GM18951 (cell line): ENCODE results near the gene KNOP1.
"Not testable (repeated sequence)": the region's sequence is repeated elsewhere in the genome, so short reads cannot be mapped to it uniquely, and the experiment has no call there.

Experiments
- POLR2A ChIP-seq: IDR thresholded peaks from 4 replicates; pipeline ENCODE4 v1.6.1; 2011; ENCODE audit warnings: mild to moderate bottlenecking; ENCODE audit not compliant: insufficient read length, insufficient read depth; ENCODE audit errors: extremely low read depth
- in situ Hi-C: fragments of 300-500 bp; cut with MboI; formaldehyde crosslinking; loops from one replicate; pipeline ENCODE4 v1.12.0; 2022; ENCODE audit warnings: low sequenced_read_pairs, mixed read lengths, inconsistent platforms; ENCODE audit not compliant: unreplicated experiment

KNOP1 gene

DNA sequence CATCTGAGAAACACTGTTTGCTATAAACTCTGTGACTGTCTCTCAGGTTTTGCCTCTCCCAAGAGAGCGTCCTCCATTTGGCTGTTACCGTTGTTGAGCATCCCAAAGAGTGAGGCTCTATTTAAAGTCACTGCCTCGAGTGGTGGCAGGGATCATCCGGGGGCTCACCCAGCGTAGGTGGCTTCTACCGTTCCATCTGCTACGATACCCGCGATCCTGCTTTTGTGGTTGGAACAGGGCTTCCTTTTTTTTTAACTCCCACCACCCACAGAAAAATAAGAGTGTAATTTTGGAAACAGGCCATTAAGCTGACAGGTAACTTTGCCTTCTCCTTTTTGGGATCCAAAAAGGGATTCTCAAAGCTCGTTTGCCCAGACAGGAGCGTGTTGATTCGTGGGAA, 36.4 kb downstream of the KNOP1 start:
- TF ChIP-seq POLR2A = no peak
- in situ Hi-C loops = no loop called here

DNA sequence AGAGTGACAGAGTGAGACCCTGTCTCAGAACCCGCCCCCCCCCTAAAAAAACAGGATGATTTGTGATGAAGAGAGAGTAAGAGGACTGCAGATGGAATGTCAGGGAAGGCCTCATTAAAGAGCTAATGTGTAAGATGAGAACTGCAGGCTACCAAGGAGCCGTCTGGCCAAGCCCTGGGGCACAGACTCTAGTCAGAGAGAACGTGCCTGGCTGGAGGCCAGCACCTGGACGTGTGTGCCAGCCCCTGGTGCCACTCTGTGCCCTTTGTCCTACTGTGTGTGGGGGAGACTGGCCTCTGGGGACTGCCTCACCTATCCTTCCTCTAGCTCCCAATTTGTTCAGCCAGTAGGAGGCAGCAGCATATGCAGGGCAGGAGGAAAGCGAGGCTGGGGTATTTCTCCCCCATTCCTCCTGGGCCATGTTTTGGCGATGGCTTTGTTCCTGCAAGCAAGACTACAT, 37.1 kb downstream of the KNOP1 start:
- in situ Hi-C loops = no loop called here
- no peak for TF ChIP-seq POLR2A

DNA sequence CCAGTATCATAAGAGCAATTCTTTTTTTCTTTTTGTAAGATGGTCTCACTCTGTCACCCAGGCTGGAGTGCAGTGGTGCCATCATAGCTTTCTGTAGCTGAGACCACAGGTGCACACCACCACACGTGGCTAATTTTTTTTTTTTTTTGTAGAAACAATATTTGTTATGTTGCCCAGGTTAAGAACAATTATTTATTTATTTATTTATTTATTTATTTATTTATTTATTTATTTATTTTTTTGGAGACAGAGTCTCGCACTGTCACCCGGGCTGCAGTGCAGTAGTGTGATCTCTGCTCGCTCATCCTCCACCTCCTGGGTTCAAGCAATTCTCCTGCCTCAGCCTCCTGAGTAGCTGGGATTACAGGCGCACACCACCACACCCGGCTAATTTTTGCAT, 38.7 kb downstream of the KNOP1 start:
- in situ Hi-C loops = not testable (repeated sequence)

DNA sequence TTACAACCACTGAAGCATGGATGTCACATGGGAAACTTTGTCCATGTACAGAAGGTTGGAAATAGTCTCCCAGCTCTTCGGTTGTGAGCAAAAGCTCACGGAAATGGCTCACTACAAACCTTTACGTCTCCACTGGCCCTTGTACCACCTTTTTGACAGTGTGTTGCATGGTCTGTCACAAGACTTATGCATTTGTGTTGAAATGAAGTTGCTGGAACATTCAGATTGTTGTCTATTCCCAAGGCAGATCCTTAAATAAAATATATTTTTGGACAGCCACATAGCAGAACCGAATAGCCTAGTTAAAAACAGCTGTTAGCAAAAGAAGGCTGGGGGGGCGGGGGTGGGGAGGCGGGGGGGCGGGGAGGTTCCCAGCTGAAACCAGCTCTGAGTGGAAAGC, 39.2 kb downstream of the KNOP1 start:
- in situ Hi-C loops = no loop called here
- TF ChIP-seq POLR2A = no peak

DNA sequence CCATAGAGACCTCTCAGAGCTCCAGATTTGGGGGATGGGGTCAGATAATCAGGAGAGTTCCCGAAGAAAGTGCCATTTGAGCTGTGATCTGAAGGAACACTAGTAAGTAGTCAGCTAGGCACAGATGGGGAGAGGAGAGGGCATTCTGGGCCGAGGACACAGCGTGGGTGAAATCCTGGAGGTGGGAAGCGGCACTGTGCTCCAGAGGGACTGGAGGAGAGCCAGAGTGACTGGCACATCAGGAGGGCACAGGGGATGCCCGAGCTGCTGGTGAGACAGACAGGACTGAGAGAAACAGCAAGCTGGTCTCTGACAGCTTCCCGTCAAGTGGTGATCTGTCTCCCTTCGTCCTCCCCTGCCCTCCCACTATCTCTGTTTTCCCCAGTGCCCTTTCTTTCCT, 40.6 kb downstream of the KNOP1 start:
- TF ChIP-seq POLR2A = no peak
- in situ Hi-C loops = no loop called here

DNA sequence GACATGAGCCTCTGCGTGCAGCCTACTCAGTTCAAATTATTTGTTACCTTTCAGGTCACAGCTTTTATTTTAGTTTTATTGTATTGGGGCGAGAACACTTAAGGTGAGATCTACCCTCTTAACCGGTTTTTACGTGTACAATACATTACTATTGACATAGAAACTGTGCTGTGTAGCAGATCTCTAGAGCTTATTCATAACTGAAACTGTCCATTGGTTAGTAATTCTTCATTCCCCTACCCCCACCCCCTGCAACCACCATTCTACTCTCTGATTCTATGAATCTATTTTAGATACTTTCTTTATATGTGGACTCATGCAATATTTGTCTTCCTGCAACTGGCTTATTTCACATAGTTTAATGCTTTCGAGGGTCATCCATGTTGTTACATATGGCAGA, 43.5 kb downstream of the KNOP1 start:
- TF ChIP-seq POLR2A = no peak
- in situ Hi-C loops = no loop called here

DNA sequence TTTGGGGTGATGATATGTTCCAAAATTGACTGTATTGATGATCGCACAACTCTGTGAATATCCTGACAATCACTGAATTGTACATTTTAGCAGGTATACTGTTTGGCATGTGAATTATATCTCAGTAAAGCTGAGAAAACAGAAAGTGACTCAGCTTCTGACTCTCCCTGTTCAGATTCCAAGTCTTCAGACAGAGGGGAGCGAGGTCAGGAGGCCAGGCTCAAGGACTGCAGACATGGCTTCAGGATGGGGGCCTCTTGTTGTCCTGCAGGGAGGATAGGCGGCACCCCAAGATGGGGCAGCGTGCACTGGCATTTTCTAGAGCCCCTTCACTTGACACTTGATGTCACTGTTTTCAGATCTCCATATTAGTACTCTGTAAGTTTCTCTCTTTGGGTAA, 45.6 kb downstream of the KNOP1 start:
- TF ChIP-seq POLR2A = no peak
- in situ Hi-C loops = no loop called here

DNA sequence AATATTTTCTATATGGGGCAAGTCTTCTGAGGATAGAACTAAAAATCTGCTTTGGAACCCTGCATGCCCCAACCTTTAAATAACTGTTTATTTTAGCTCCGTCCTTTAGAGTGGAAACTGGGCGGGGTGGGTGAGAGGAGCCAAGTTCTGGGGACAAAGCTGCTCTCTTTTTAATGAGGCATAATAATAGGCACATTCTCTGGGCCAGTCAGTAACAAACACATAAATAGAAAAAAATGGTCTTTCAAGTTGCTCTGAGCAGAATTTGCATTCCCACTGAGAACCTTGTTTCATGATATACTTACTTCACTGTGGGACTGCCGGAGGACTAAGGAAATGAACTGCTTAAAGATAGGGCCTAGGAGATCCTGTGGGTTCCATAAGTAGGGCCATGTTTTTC, 51.5 kb downstream of the KNOP1 start:
- in situ Hi-C loops = no loop called here
- no peak for TF ChIP-seq POLR2A

DNA sequence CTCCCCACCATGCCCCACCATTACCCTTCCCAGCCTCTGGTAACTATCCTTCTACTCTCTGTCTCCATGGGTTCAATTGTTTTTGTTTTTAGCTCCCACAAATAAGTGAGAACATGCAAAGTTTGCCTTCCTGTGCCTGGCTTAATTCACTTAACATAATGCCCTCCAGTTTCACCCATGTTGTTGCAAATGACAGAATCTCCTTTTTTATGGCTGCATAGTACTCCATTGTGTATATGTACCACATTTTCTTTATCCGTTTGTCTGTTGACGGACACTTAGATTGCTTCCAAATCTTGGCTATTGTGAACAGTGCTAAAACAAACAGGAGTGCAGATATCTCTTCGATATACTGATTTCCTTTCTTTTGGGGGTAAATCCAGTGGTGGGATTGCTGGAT, 52.7 kb downstream of the KNOP1 start:
- in situ Hi-C loops = not testable (repeated sequence)

DNA sequence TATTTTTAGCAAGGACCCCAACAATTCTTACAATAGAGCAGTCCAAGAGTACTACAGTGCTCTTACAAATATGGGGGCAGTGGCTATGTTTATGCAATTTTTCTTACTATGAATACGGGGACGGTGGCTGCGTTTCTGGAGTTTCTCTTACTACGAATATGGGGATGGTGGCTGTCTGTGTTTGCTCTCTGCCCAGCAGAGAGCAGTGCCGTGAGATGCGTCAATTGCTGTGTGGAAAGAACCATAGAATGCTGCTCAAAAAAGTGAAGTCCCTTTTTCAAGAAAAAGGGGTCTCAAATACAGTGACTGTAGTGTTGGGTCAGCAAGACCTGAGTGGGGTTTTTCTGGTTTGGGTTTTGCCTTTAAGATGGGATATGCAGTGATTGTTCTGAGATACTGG, 53.9 kb downstream of the KNOP1 start:
- in situ Hi-C loops = no loop called here
- no peak for TF ChIP-seq POLR2A

DNA sequence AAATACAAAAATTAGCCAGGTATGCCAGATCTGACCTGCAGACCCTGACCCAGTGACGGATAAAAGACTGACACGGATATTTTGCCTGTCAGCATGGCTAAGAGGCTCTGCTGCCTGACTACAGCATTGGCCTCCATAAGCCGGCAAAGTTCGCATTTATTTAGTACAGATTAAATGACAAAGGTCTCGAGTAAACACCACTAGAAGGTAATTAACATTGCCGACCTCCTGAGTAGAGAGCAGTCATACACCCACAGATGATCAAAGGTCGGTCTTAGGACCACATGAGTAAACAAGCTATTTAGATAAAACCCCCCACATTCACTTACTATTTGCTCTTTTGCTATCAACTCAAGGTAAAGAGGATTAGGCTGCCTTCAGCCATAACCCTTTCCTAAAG, 55.7 kb downstream of the KNOP1 start:
- no peak for TF ChIP-seq POLR2A
- in situ Hi-C loops = no loop called here

DNA sequence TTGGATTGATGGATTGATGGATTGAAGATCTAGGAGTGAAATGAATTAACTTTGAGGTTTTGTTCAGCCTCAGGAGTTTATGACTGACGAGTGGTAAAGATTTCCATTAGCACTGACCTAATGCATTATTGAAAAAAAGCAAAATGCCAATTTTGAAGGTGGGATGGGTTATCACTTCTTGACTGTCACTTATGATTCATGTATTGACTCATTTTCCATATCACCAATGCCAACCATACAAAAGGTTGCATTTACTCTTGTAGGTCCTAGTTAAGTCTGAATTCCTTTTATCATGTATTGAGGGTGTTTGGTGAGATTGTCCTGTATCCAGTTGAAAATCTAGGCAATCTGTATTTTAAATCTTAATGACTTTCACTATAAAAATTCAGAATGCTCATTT, 57.6 kb downstream of the KNOP1 start:
- in situ Hi-C loops = no loop called here
- TF ChIP-seq POLR2A = no peak

DNA sequence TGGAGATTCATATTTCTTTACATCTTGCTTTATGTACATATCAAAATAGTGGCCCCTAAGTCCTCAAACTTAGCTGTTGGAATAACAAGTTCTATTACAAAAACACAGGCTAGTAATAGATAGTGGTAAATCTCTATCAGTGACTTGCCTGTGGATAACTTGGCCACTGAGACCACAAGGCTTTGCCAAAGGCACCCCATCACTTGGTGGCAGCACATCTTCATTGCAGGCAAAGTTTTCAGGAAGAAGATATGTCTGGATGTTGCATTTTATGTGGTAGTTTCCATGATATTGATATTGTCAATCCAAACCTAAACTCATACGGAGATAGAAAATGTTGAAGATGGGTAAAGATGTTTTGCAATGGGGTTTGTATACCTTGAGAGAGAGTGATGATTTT, 58.5 kb downstream of the KNOP1 start:
- in situ Hi-C loops = no loop called here
- TF ChIP-seq POLR2A = no peak

DNA sequence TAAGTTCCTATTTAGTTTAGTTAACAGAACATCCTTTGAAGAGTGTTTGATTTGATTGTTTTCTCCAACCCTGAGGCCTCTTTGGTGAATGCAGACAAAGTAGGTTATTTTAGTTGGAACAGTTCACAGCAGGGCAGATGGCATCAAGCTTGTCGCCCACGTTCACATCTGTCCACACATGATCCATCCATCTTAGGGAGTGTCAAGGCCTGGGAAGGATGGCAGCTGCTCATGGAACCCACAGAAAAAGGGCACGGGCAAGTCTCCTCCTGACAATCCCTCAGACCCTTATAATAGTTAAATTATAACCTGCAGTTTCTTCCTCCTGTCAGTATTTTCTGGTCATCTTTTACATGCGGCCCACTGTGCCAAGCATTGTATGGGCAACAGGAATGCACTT, 60.2 kb downstream of the KNOP1 start:
- in situ Hi-C loops = no loop called here
- no peak for TF ChIP-seq POLR2A

DNA sequence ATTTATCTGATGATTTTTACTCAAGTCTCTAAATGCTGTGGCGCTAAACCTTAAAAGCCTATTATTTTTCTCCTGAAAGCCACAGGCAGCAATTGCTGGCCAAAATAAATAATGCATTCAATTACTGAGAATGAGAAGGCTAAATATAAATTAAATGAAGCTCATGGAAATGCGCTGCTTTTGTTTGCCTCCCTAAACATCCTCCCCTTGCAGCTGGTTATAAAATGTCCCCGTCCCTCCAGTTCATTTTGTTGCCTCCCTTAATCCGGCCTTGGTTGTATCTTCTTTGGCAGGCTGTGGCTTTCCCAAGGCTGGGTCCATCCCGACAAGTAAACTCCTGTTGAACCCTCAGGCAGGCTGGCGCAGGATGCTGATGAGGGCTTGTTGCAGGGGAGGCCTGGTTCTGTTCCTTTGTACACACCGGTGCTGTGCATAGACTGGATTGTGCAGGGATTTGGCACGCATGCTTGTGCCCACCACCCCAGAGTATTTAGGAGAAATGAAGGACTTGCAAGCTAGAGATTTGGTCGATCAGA, 62.7 kb downstream of the KNOP1 start:
- in situ Hi-C loops = no loop called here
- TF ChIP-seq POLR2A = no peak

DNA sequence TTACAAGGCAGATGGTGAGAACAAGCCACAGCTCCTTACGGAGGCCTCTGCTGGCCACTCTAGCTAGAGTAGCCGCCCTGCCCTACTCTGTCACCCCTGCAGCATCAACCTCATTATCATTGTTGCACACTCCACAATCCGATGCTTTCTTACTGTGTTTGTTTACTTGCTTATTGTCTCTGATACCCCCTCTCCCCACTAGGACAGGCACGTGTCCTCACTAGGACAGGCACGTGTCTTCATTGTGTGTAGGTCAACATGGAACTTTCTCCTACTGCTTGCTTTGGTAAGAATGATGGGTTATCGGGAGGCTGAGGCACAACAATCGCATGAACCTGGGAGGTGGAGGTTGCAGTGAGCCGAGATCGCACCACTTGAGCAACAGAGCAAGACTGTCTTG, 63.9 kb downstream of the KNOP1 start:
- in situ Hi-C loops = no loop called here
- no peak for TF ChIP-seq POLR2A
